Smooth muscle cell (in vitro differentiated cells): ENCODE results near the gene KCTD3. TPM values are rescaled to one million over a fixed set of nuclear protein-coding genes. Genes with fewer than 3 reads are reported as not detected.

Experiments
- DNase-seq: peaks from one replicate; lab custom pipeline; 2025; ENCODE audit not compliant: unreplicated experiment; lab: John Stamatoyannopoulos, UW
- H2AFZ ChIP-seq: fragments of 200-600 bp; sonication (generic); 2 replicates; pipeline ENCODE4 v1.6.0; 2016; ENCODE audit warnings: antibody characterized with exemption, low read depth, mild to moderate bottlenecking
- H3F3A ChIP-seq: fragments of 200-600 bp; sonication (generic); 2 replicates; pipeline ENCODE4 v1.6.0; 2017; ENCODE audit warnings: antibody characterized with exemption, low read depth
- H3K27ac ChIP-seq: fragments of 200-600 bp; sonication (generic); 2 replicates; pipeline ENCODE4 v1.5.1; 2016; ENCODE audit warnings: low read depth, mild to moderate bottlenecking
- H3K27me3 ChIP-seq: fragments of 200-600 bp; sonication (generic); 2 replicates; pipeline ENCODE4 v1.6.1; 2016; ENCODE audit warnings: low read depth, mild to moderate bottlenecking
- H3K36me3 ChIP-seq: fragments of 200-600 bp; sonication (generic); 2 replicates; pipeline ENCODE4 v1.5.1; 2016; ENCODE audit warnings: low read depth
- H3K4me1 ChIP-seq: fragments of 200-600 bp; sonication (generic); 2 replicates; pipeline ENCODE4 v1.5.1; 2016; ENCODE audit warnings: low read depth
- H3K4me2 ChIP-seq: fragments of 200-600 bp; sonication (generic); 2 replicates; pipeline ENCODE4 v1.6.0; 2016; ENCODE audit warnings: mild to moderate bottlenecking
- H3K4me3 ChIP-seq: fragments of 200-600 bp; sonication (generic); 2 replicates; pipeline ENCODE4 v1.5.1; 2016; ENCODE audit warnings: mild to moderate bottlenecking
- H3K79me2 ChIP-seq: fragments of 200-600 bp; sonication (generic); 2 replicates; pipeline ENCODE4 v1.6.0; 2016; ENCODE audit warnings: low read depth, mild to moderate bottlenecking
- H3K9ac ChIP-seq: fragments of 200-600 bp; sonication (generic); 2 replicates; pipeline ENCODE4 v1.6.0; 2016; ENCODE audit warnings: low read depth
- H3K9me3 ChIP-seq: fragments of 200-600 bp; sonication (generic); replicated peaks from 2 replicates; pipeline ENCODE4 v1.5.1; 2016; ENCODE audit warnings: low read depth
- H4K20me1 ChIP-seq: fragments of 200-600 bp; sonication (generic); 2 replicates; pipeline ENCODE4 v1.6.0; 2016; ENCODE audit warnings: low read depth
- WGBS: methylation state at CpG from one replicate; pipeline ENCODE4 v1.1.7; 2016; ENCODE audit warnings: low lambda C conversion rate; 5-methylcytosine and 5-hydroxymethylcytosine counted together
- polyA plus RNA-seq: library from polyadenylated mRNA; unstranded; fragments of >200 nt; fragmentation: Nextera tagmentation; extraction: Ambion mirVana; gene quantifications from 2 replicates; pipeline ENCODE4 v1.2.1, GENCODE V29; 2016
- total RNA-seq: library from RNA; depleted of rRNA; stranded (reverse); fragments of >200 nt; gene quantifications from 2 replicates; pipeline ENCODE4 v1.2.3, GENCODE V29; 2014
- TF ChIP-seq, protein P1 (sequence below): fragments of 200-600 bp; sonication (generic); IDR thresholded peaks from 2 replicates; pipeline ENCODE4 v1.5.1; 2017; ENCODE audit warnings: borderline replicate concordance, mild to moderate bottlenecking, antibody characterized with exemption; ENCODE audit not compliant: insufficient read depth, poor library complexity, severe bottlenecking

The KCTD3 gene
- total and polyA plus RNA-seq, 2 experiments from 2014 or later: 15.7 to 33.3 TPM

DNA sequence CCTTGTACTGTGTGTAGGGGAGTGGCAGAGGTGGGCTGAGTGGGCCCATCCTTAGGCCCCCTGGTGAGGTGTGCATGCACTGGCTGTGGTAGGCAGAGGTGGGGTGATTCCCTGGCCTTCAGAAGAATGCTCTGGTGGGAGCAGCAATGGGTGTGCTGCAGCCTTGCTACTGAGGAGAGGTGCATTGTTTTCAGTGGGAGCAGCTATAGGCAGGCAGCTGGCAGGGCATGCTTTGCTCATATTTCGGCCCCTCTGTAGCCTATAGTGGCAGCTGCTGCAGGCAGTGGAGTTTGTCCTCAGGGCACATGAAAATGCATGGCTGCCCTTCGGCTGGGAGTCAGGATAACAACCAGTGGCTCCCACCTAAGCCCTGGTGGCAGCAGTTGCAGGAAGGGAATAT lies 10.1 kb upstream of the KCTD3 start:
- H3K36me3 ChIP-seq: no peaks in the 10 kb centered on the region
- H3K4me1 ChIP-seq: no peaks in the 10 kb centered on the region
- TF ChIP-seq, protein P1, sequence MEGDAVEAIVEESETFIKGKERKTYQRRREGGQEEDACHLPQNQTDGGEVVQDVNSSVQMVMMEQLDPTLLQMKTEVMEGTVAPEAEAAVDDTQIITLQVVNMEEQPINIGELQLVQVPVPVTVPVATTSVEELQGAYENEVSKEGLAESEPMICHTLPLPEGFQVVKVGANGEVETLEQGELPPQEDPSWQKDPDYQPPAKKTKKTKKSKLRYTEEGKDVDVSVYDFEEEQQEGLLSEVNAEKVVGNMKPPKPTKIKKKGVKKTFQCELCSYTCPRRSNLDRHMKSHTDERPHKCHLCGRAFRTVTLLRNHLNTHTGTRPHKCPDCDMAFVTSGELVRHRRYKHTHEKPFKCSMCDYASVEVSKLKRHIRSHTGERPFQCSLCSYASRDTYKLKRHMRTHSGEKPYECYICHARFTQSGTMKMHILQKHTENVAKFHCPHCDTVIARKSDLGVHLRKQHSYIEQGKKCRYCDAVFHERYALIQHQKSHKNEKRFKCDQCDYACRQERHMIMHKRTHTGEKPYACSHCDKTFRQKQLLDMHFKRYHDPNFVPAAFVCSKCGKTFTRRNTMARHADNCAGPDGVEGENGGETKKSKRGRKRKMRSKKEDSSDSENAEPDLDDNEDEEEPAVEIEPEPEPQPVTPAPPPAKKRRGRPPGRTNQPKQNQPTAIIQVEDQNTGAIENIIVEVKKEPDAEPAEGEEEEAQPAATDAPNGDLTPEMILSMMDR: no peak
- no peaks in the 10 kb centered on the region for H4K20me1 ChIP-seq
- H3K4me2 ChIP-seq: no peak overlapping the region
- WGBS: 82% methylated on average over 2 of the region's 2 CpGs
- H3F3A ChIP-seq: no peaks in the 10 kb centered on the region
- no peak overlapping the region for H3K9ac ChIP-seq
- H3K9me3 ChIP-seq: no peaks in the 10 kb centered on the region
- no peak for DNase-seq
- no peaks in the 10 kb centered on the region for H3K79me2 ChIP-seq
- H2AFZ ChIP-seq: no peak overlapping the region
- H3K27ac ChIP-seq: no peak overlapping the region
- H3K4me3 ChIP-seq: no peak overlapping the region
- no peaks in the 10 kb centered on the region for H3K27me3 ChIP-seq

DNA sequence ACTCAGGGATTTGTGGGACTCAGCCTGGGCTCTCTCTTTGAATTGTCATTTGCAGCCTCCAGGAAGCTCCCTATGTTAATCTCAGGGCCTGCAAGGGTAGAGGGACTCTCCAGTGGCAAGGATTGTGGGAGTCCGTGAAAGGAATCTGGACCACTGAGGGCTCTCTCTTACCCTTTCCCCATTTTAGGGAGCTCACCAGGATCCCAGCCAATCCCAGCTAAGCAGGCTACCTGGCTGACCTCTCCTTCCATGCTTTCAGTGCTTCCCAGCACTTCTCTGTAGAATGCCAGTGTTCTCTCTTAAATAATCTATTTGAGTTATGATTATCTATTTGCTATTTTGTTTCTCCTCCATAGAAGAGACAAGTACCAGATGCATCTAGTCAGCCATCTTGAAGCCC lies 9.6 kb upstream of the KCTD3 start:
- Histone ChIP-seq H3K9me3 (no peaks in the 10 kb centered on the region), H3K79me2 (no peaks in the 10 kb centered on the region), H3K27me3 (no peaks in the 10 kb centered on the region), H3K27ac (no peak overlapping the region), H3K9ac (no peak overlapping the region), H2AFZ (no peak overlapping the region), H3K36me3 (no peaks in the 10 kb centered on the region), H4K20me1 (no peaks in the 10 kb centered on the region), H3K4me1 (no peaks in the 10 kb centered on the region), H3K4me3 (no peak overlapping the region), H3K4me2 (no peak overlapping the region), H3F3A (no peaks in the 10 kb centered on the region)
- TF ChIP-seq, protein P1: no peak
- no peak for DNase-seq
- WGBS: 100% methylated on average over 1 of the region's 1 CpG

DNA sequence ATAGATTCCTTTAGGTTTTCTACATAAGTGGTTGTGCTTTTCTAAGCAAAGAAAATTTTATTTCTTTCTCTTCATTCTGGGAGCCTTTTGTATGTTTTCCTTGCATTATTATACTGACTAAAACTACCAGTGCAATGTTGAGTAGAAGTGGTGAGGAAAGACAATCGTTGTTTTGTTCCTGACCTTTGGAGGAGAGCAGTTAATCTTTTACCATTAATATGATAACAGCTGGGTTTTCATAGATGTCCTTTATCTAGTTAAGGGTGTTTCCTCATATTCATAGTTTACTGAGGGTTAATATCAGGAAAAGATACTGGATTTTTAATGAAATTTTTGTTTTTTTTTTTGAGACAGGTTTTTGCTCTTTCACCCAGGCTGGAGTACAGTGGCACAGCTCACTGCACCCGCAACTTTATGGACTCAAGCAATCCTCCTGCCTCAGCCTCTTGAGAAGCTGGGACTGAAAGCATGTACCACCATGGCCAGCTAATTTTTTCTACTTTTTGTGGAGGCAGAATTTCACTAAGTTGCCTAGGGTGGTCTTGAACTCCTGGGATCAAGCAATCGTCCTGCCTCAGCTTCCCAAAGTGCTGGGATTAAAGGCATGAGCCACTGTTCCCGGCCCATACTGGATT lies 9.0 kb upstream of the KCTD3 start:
- Histone ChIP-seq H3K27me3 (no peaks in the 10 kb centered on the region), H2AFZ (no peak overlapping the region), H3K36me3 (no peaks in the 10 kb centered on the region), H3K79me2 (no peaks in the 10 kb centered on the region), H3K9ac (no peak overlapping the region), H3F3A (no peaks in the 10 kb centered on the region), H4K20me1 (no peaks in the 10 kb centered on the region), H3K4me3 (no peak overlapping the region), H3K4me1 (no peaks in the 10 kb centered on the region), H3K4me2 (no peak overlapping the region), H3K9me3 (no peaks in the 10 kb centered on the region), H3K27ac (no peak overlapping the region)
- 93% methylated on average over 4 of the region's 4 CpGs for WGBS
- DNase-seq: no peak
- TF ChIP-seq, protein P1: no peak
